Measurements from ENCODE around the gene RAC2.
A peak's percentile ranks its signal among the peaks of the same experiment; 100 is the strongest.

RAC2 gene

GRCh38 chr22:37218771-37219411 is 25.2 kb downstream of the RAC2 start:
- no peak for DNase-seq

- no peak for DNase-seq
These were observed 25.7 kb downstream of the RAC2 start for GRCh38 chr22:37218399-37218770.

GRCh38 chr22:37215890-37216289 is 28.2 kb downstream of the RAC2 start:
- DNase-seq: no peak

- no peak for DNase-seq
These were observed 29.4 kb downstream of the RAC2 start for GRCh38 chr22:37214731-37215030.

GRCh38 chr22:37213941-37214730 is 29.9 kb downstream of the RAC2 start:
- DNase-seq: no peak

GRCh38 chr22:37213218-37213855 is 30.7 kb downstream of the RAC2 start:
- DNase-seq: no peak

- peak in 2 of 3 experiments; percentile 24 to 66 for DNase-seq
These were observed 31.7 kb downstream of the RAC2 start, which contains the start of gene SSTR3 for GRCh38 chr22:37212174-37212906. TSS of gene SSTR3 (minus strand) at chr22:37212477. CDS start at chr22:37207803, 4,674 bp downstream.

- DNase-seq: no peak
These were observed 32.2 kb downstream of the RAC2 start for GRCh38 chr22:37211866-37212173.

- DNase-seq: no peak
These were observed 32.8 kb downstream of the RAC2 start for GRCh38 chr22:37211075-37211865.

GRCh38 chr22:37210041-37210803 is 33.8 kb downstream of the RAC2 start:
- no peak for DNase-seq

- no peak for DNase-seq
These were observed 34.8 kb downstream of the RAC2 start for GRCh38 chr22:37209140-37209845.

GRCh38 chr22:37208401-37209139 is 35.5 kb downstream of the RAC2 start:
- DNase-seq: no peak

- no peak for DNase-seq
These were observed 36.1 kb downstream of the RAC2 start for GRCh38 chr22:37207981-37208380.

GRCh38 chr22:37206841-37207821 is 36.9 kb downstream of the RAC2 start:
- DNase-seq: no peak

- no peak for DNase-seq
These were observed 37.8 kb downstream of the RAC2 start for GRCh38 chr22:37206118-37206840.

GRCh38 chr22:37205046-37205445 is 39.0 kb downstream of the RAC2 start:
- DNase-seq: no peak

GRCh38 chr22:37204045-37204655 is 39.9 kb downstream of the RAC2 start:
- no peak for DNase-seq

Measured in NCI-H1417 (cell line).